ENCODE data around the gene APBA2.
"Not testable (repeated sequence)": the region's sequence is repeated elsewhere in the genome, so short reads cannot be mapped to it uniquely, and the experiment has no call there.

APBA2 gene

GRCh38 chr15:28879551-28879950 lies 6.2 kb upstream of the APBA2 start:
- no peak for DNase-seq

- DNase-seq: no peak
Measured at GRCh38 chr15:28880680-28881079, 5.1 kb upstream of the APBA2 start.

GRCh38 chr15:28881170-28881569 lies 4.6 kb upstream of the APBA2 start:
- no peak for DNase-seq

GRCh38 chr15:28881600-28881999 lies 4.2 kb upstream of the APBA2 start:
- DNase-seq: no peak

- no peak for DNase-seq
Measured at GRCh38 chr15:28884151-28884940, 1.4 kb upstream of the APBA2 start.

- no peak for DNase-seq
Measured at GRCh38 chr15:28885128-28885629, 595 bp upstream of the APBA2 start.

GRCh38 chr15:28886431-28887338 lies 911 bp downstream of the APBA2 start:
- no peak for DNase-seq

GRCh38 chr15:28887339-28888174 lies 1.8 kb downstream of the APBA2 start:
- no peak for DNase-seq

GRCh38 chr15:28888302-28888894 lies 2.6 kb downstream of the APBA2 start:
- no peak for DNase-seq

- no peak for DNase-seq
Measured at GRCh38 chr15:28888900-28889299, 3.1 kb downstream of the APBA2 start.

- DNase-seq: no peak
Measured at GRCh38 chr15:28889346-28889745, 3.6 kb downstream of the APBA2 start.

- DNase-seq: not testable (repeated sequence)
Measured at GRCh38 chr15:28889871-28890270, 4.1 kb downstream of the APBA2 start.

GRCh38 chr15:28890291-28890690 lies 4.5 kb downstream of the APBA2 start:
- not testable (repeated sequence) for DNase-seq

- DNase-seq: no peak
Measured at GRCh38 chr15:28890711-28891495, 5.1 kb downstream of the APBA2 start.

GRCh38 chr15:28891588-28891987 lies 5.8 kb downstream of the APBA2 start:
- DNase-seq: no peak

- DNase-seq: no peak
Measured at GRCh38 chr15:28892789-28893610, 7.2 kb downstream of the APBA2 start.

GRCh38 chr15:28894631-28895030 lies 8.9 kb downstream of the APBA2 start:
- DNase-seq: no peak

GRCh38 chr15:28895146-28895545 lies 9.4 kb downstream of the APBA2 start:
- DNase-seq: no peak

- DNase-seq: no peak
Measured at GRCh38 chr15:28895566-28895965, 9.8 kb downstream of the APBA2 start.

GRCh38 chr15:28896951-28897350 lies 11.2 kb downstream of the APBA2 start:
- DNase-seq: no peak
